SK-N-MC (cell line): ENCODE data around the gene NEIL1.
"Not testable (repeated sequence)": the region's sequence is repeated elsewhere in the genome, so short reads cannot be mapped to it uniquely, and the experiment has no call there.

ENCODE experiments used
- DNase-seq: peaks from one replicate; pipeline ENCODE4 v3.0.0-alpha.2; 2011; ENCODE audit warnings: low read depth, low spot score
- H3K27ac ChIP-seq: fragments of 200-600 bp; sonication (generic); 2 replicates; pipeline ENCODE4 v1.5.1; 2016; ENCODE audit warnings: mixed run types
- H3K36me3 ChIP-seq: fragments of 200-600 bp; sonication (generic); 2 replicates; pipeline ENCODE4 v1.6.1; 2017; ENCODE audit warnings: antibody characterized with exemption, low read length, mixed read lengths; ENCODE audit not compliant: insufficient read depth
- H3K4me3 ChIP-seq: fragments of 200-600 bp; sonication (generic); 2 replicates; pipeline ENCODE4 v1.5.1; 2016
- H3K9ac ChIP-seq: fragments of 200-600 bp; sonication (generic); 2 replicates; pipeline ENCODE4 v1.8.0; 2017; ENCODE audit warnings: mixed run types, mixed read lengths; ENCODE audit not compliant: insufficient read length
- H3K9me3 ChIP-seq: fragments of 200-600 bp; sonication (generic); 2 replicates; pipeline ENCODE4 v1.6.1; 2017; ENCODE audit warnings: low read depth, mild to moderate bottlenecking, antibody characterized with exemption, low read length, moderate library complexity, mixed read lengths
- EZH2 ChIP-seq: fragments of 200-600 bp; sonication (generic); IDR thresholded peaks from one replicate; pipeline ENCODE4 v1.6.1; 2017; ENCODE audit warnings: antibody characterized with exemption
- FOXP2 ChIP-seq: optimal IDR thresholded peaks from 2 replicates; pipeline ENCODE3; 2011; ENCODE audit warnings: mild to moderate bottlenecking, moderate library complexity; ENCODE audit not compliant: insufficient read depth; ENCODE audit errors: extremely low read length, control extremely low read depth
- POLR2AphosphoS5 ChIP-seq: IDR thresholded peaks from 2 replicates; pipeline ENCODE4 v1.6.1; 2012; ENCODE audit warnings: mild to moderate bottlenecking, low read depth, low read length, borderline replicate concordance

NEIL1 gene

GRCh38 chr15:75347222-75348033 is 589 bp downstream of the NEIL1 start:
- Histone ChIP-seq H3K27ac (no peak overlapping the region), H3K9me3 (no peaks in the 10 kb centered on the region), H3K4me3 (peak overlapping the region; percentile 92), H3K36me3 (no peaks in the 10 kb centered on the region), H3K9ac (peak overlapping the region; percentile 80)
- DNase-seq: no peak
- no peak for TF ChIP-seq FOXP2
- TF ChIP-seq POLR2AphosphoS5: no peak
- no peak for TF ChIP-seq EZH2

- no peak overlapping the region for H3K27ac ChIP-seq
- H3K36me3 ChIP-seq: no peaks in the 10 kb centered on the region
- TF ChIP-seq FOXP2 (no peak), EZH2 (no peak), POLR2AphosphoS5 (no peak)
- H3K9ac ChIP-seq: peak overlapping the region; percentile 80
- no peaks in the 10 kb centered on the region for H3K9me3 ChIP-seq
- no peak for DNase-seq
- H3K4me3 ChIP-seq: peak overlapping the region; percentile 92
Observed at GRCh38 chr15:75348034-75348561, 1.3 kb downstream of the NEIL1 start.

- no peak for TF ChIP-seq EZH2
- Histone ChIP-seq H3K9ac (peak overlapping the region; percentile 80), H3K4me3 (peak overlapping the region; percentile 92), H3K27ac (no peak overlapping the region), H3K36me3 (no peaks in the 10 kb centered on the region), H3K9me3 (no peaks in the 10 kb centered on the region)
- no peak for DNase-seq
Observed at GRCh38 chr15:75348562-75349350, 1.9 kb downstream of the NEIL1 start.

- DNase-seq, H3K36me3 ChIP-seq, H3K9ac ChIP-seq, H3K27ac ChIP-seq, H3K4me3 ChIP-seq, H3K9me3 ChIP-seq: not testable (repeated sequence)
Observed at GRCh38 chr15:75349351-75349669, 2.5 kb downstream of the NEIL1 start.

- TF ChIP-seq FOXP2: no peak
- TF ChIP-seq POLR2AphosphoS5: no peak
- TF ChIP-seq EZH2: no peak
- no peak for DNase-seq
- H3K4me3 ChIP-seq: no peak overlapping the region
- H3K36me3 ChIP-seq: no peaks in the 10 kb centered on the region
- H3K9ac ChIP-seq: no peak overlapping the region
- no peaks in the 10 kb centered on the region for H3K9me3 ChIP-seq
- H3K27ac ChIP-seq: no peak overlapping the region
Observed at GRCh38 chr15:75349851-75350588, 3.2 kb downstream of the NEIL1 start.

- Histone ChIP-seq H3K9ac (no peak overlapping the region), H3K27ac (no peak overlapping the region)
Observed at GRCh38 chr15:75350601-75351361, 3.9 kb downstream of the NEIL1 start.

GRCh38 chr15:75352186-75353080 is 5.6 kb downstream of the NEIL1 start:
- no peak overlapping the region for H3K4me3 ChIP-seq
- no peak overlapping the region for H3K27ac ChIP-seq
- H3K9me3 ChIP-seq: no peaks in the 10 kb centered on the region
- no peak overlapping the region for H3K9ac ChIP-seq
- DNase-seq: no peak
- no peaks in the 10 kb centered on the region for H3K36me3 ChIP-seq
- TF ChIP-seq POLR2AphosphoS5 (no peak), FOXP2 (no peak), EZH2 (no peak)

More at GRCh38 chr15:75350601-75351361, 3.9 kb downstream of the NEIL1 start:
- Histone ChIP-seq H3K9me3 (no peaks in the 10 kb centered on the region), H3K4me3 (no peak overlapping the region), H3K36me3 (no peaks in the 10 kb centered on the region)
- no peak for DNase-seq
- TF ChIP-seq FOXP2 (no peak), POLR2AphosphoS5 (no peak), EZH2 (no peak)
